SK-N-SH (cell line): ENCODE results near the gene MXRA8. TPM values are rescaled to one million over a fixed set of nuclear protein-coding genes. Genes with fewer than 3 reads are reported as not detected.

ENCODE experiments used
- CTCF ChIA-PET: fragments of 300-600, 350-600 bp; formaldehyde crosslinking; extraction: SDS; loops from one replicate; lab custom pipeline; 2021; lab: Yijun Ruan, JAX
- POLR2A ChIA-PET: fragments of 350-600 bp; sonication (Branson Sonifier 250); formaldehyde crosslinking; extraction: SDS; loops from one replicate; lab custom pipeline; 2020; ENCODE audit warnings: antibody characterized with exemption, inconsistent platforms; lab: Yijun Ruan, JAX
- DNase-seq: peaks from one replicate; pipeline ENCODE4 v3.0.0; 2012
- H2AFZ ChIP-seq: fragments of 200-600 bp; sonication (generic); 2 replicates; pipeline ENCODE4 v1.8.1; 2016; ENCODE audit warnings: antibody characterized with exemption, mild to moderate bottlenecking, low read depth
- H3F3A ChIP-seq: fragments of 200-600 bp; sonication (generic); replicated peaks from 2 replicates; pipeline ENCODE3; 2016; ENCODE audit warnings: antibody characterized with exemption, mild to moderate bottlenecking; ENCODE audit not compliant: insufficient read depth
- H3K27ac ChIP-seq, 2 experiments: fragments of 200-500 bp in 1 of 2; fragments of 200-600 bp in 1 of 2; sonication (Bioruptor generic) in 1 of 2; sonication (generic), shearing (Covaris generic) in 1 of 2; 2 replicates each; pipeline versions ENCODE4 v1.5.1 to v1.6.1; 2014 to 2016; ENCODE audit warnings: low read depth in 2 of 2, inconsistent platforms in 1 of 2, low read length in 1 of 2, mild to moderate bottlenecking in 1 of 2, mixed read lengths in 1 of 2
- H3K27me3 ChIP-seq: fragments of 200-600 bp; sonication (generic), shearing (Covaris generic); 2 replicates; pipeline ENCODE4 v1.6.1; 2016; ENCODE audit warnings: mixed run types; ENCODE audit not compliant: insufficient read depth
- H3K36me3 ChIP-seq, 2 experiments: fragments of 200-500 bp in 1 of 2; fragments of 200-600 bp in 1 of 2; sonication (Bioruptor generic) in 1 of 2; sonication (generic) in 1 of 2; replicated peaks in 1 of 2; 2 replicates each; pipeline versions ENCODE3 to v1.5.1; 2014 to 2016; ENCODE audit warnings: low read length in 1 of 2, mild to moderate bottlenecking in 1 of 2; ENCODE audit not compliant: insufficient read depth in 2 of 2, control insufficient read depth in 1 of 2
- H3K4me1 ChIP-seq, 2 experiments: fragments of 200-500 bp in 1 of 2; fragments of 200-600 bp in 1 of 2; sonication (Bioruptor generic) in 1 of 2; sonication (generic), shearing (Covaris generic) in 1 of 2; 2 replicates each; pipeline versions ENCODE4 v1.5.1 to v1.6.1; 2014 to 2016; ENCODE audit warnings: low read depth in 1 of 2, low read length in 1 of 2, mixed run types in 1 of 2; ENCODE audit not compliant: insufficient read depth in 2 of 2, control insufficient read depth in 1 of 2
- H3K4me2 ChIP-seq: fragments of 200-600 bp; sonication (generic), shearing (Covaris generic); 2 replicates; pipeline ENCODE4 v1.6.1; 2017; ENCODE audit warnings: mixed run types
- H3K4me3 ChIP-seq, 2 experiments: fragments of 200-500 bp in 1 of 2; fragments of 200-600 bp in 1 of 2; sonication (Bioruptor generic) in 1 of 2; sonication (generic), shearing (Covaris generic) in 1 of 2; 2 replicates each; pipeline versions ENCODE4 v1.5.1 to v1.8.1; 2014 to 2016; ENCODE audit warnings: low read depth in 2 of 2, inconsistent platforms in 1 of 2, low read length in 1 of 2, mild to moderate bottlenecking in 1 of 2, mixed read lengths in 1 of 2, moderate library complexity in 1 of 2
- H3K79me2 ChIP-seq: fragments of 200-600 bp; sonication (generic); 2 replicates; pipeline ENCODE4 v1.8.1; 2017; ENCODE audit warnings: mild to moderate bottlenecking; ENCODE audit not compliant: insufficient read depth
- H3K9ac ChIP-seq: fragments of 200-600 bp; sonication (generic); 2 replicates; pipeline ENCODE4 v1.6.1; 2017; ENCODE audit warnings: mixed run types
- H3K9me2 ChIP-seq: fragments of 200-600 bp; sonication (generic); 2 replicates; pipeline ENCODE4 v1.6.1; 2017; ENCODE audit warnings: mixed run types
- H3K9me3 ChIP-seq: fragments of 200-600 bp; sonication (generic); 2 replicates; pipeline ENCODE4 v1.6.1; 2017; ENCODE audit warnings: mixed run types, mild to moderate bottlenecking, moderate library complexity
- H4K20me1 ChIP-seq: fragments of 200-600 bp; sonication (generic); 2 replicates; pipeline ENCODE4 v1.6.1; 2017; ENCODE audit warnings: mild to moderate bottlenecking, mixed run types; ENCODE audit not compliant: insufficient read depth
- ELF1 ChIP-seq: IDR thresholded peaks from 2 replicates; pipeline ENCODE4 v1.4.0; 2012
- EZH2phosphoT487 ChIP-seq: fragments of 200-600 bp; sonication (generic); IDR thresholded peaks from 2 replicates; pipeline ENCODE4 v1.6.1; 2017; ENCODE audit warnings: low read depth, mixed run types, mild to moderate bottlenecking, antibody characterized with exemption, moderate library complexity, borderline replicate concordance
- FOSL2 ChIP-seq: IDR thresholded peaks from 2 replicates; pipeline ENCODE4 v1.4.0; 2012; ENCODE audit warnings: low read depth, mild to moderate bottlenecking, moderate library complexity, borderline replicate concordance
- FOXJ3 ChIP-seq: sonication (generic); formaldehyde crosslinking; IDR thresholded peaks from 2 replicates; pipeline ENCODE4 v1.5.1; 2020; ENCODE audit warnings: mild to moderate bottlenecking, missing genetic modification reagents
- GABPA ChIP-seq: IDR thresholded peaks from 2 replicates; pipeline ENCODE4 v1.4.0; 2012; ENCODE audit warnings: low read depth, mild to moderate bottlenecking
- GATA2 ChIP-seq: sonication (generic); formaldehyde crosslinking; IDR thresholded peaks from 2 replicates; pipeline ENCODE4 v1.5.0; 2020; ENCODE audit warnings: mild to moderate bottlenecking, missing genetic modification reagents
- JUND ChIP-seq: IDR thresholded peaks from 2 replicates; pipeline ENCODE4 v1.4.0; 2012
- MEF2A ChIP-seq: IDR thresholded peaks from 2 replicates; pipeline ENCODE4 v1.4.0; 2012; ENCODE audit warnings: low read depth, borderline replicate concordance
- NFIC ChIP-seq: IDR thresholded peaks from 2 replicates; pipeline ENCODE4 v1.4.0; 2012; ENCODE audit warnings: borderline replicate concordance
- RAD21 ChIP-seq: IDR thresholded peaks from 2 replicates; pipeline ENCODE4 v1.6.1; 2012; ENCODE audit warnings: mild to moderate bottlenecking, low read length
- RCOR1 ChIP-seq: fragments of 150-350 bp; IDR thresholded peaks from 2 replicates; pipeline ENCODE4 v1.6.1; 2017; ENCODE audit warnings: antibody characterized with exemption, low read length
- REST ChIP-seq: IDR thresholded peaks from 2 replicates; pipeline ENCODE4 v1.6.1; 2012; ENCODE audit warnings: mild to moderate bottlenecking, low read depth, low read length, moderate library complexity
- RFX5 ChIP-seq: IDR thresholded peaks from 2 replicates; pipeline ENCODE4 v1.6.1; 2012; ENCODE audit warnings: mild to moderate bottlenecking, improper control_type of control experiment, low read length
- RXRA ChIP-seq: IDR thresholded peaks from 2 replicates; pipeline ENCODE4 v1.4.0; 2012; ENCODE audit warnings: low read depth, mild to moderate bottlenecking, borderline replicate concordance
- SIN3A ChIP-seq: IDR thresholded peaks from 2 replicates; pipeline ENCODE4 v1.6.1; 2012; ENCODE audit warnings: low read depth, mild to moderate bottlenecking, low read length, moderate library complexity, borderline replicate concordance
- SMC3 ChIP-seq: IDR thresholded peaks from 2 replicates; pipeline ENCODE4 v1.6.1; 2012; ENCODE audit warnings: low read depth, low read length, improper control_type of control experiment
- TAF1 ChIP-seq: IDR thresholded peaks from 2 replicates; pipeline ENCODE4 v1.6.1; 2012; ENCODE audit warnings: low read depth, mild to moderate bottlenecking, low read length, moderate library complexity, borderline replicate concordance
- TCF12 ChIP-seq: IDR thresholded peaks from 2 replicates; pipeline ENCODE4 v1.4.0; 2012
- TEAD4 ChIP-seq: IDR thresholded peaks from 2 replicates; pipeline ENCODE4 v1.4.0; 2012; ENCODE audit warnings: mild to moderate bottlenecking, borderline replicate concordance; ENCODE audit not compliant: insufficient read depth
- YY1 ChIP-seq: IDR thresholded peaks from 2 replicates; pipeline ENCODE4 v1.4.0; 2012; ENCODE audit warnings: low read depth, mild to moderate bottlenecking
- WGBS: methylation state at CpG from one replicate; pipeline ENCODE4 v1.1.6; 2017; ENCODE audit warnings: low lambda C conversion rate; 5-methylcytosine and 5-hydroxymethylcytosine counted together
- polyA plus RNA-seq, 3 experiments: library from polyadenylated mRNA; depleted of rRNA; stranded (reverse); fragments of >200 nt; gene quantifications; 2 replicates each; pipeline ENCODE4 v1.2.3, GENCODE V29; 2012
- TF ChIP-seq, protein P1 (sequence below): IDR thresholded peaks from 2 replicates; pipeline ENCODE4 v1.4.0; 2012; ENCODE audit warnings: low read depth
- TF ChIP-seq, protein P2 (sequence below): IDR thresholded peaks from 2 replicates; pipeline ENCODE4; 2012
- TF ChIP-seq, protein P3 (sequence below): fragments of 150-350 bp; IDR thresholded peaks from 2 replicates; pipeline ENCODE4 v1.6.1; 2016; ENCODE audit warnings: mild to moderate bottlenecking, low read depth, low read length
- TF ChIP-seq, protein P4 (sequence below): fragments of 200-600 bp; sonication (generic); IDR thresholded peaks from 2 replicates; pipeline ENCODE4 v1.6.1; 2017; ENCODE audit warnings: antibody characterized with exemption, mild to moderate bottlenecking, moderate library complexity

MXRA8 gene
- polyA plus RNA-seq, 1 of the 3 experiments (the other 2 are of a cell fraction): 2.5 TPM

- no peaks in the 10 kb centered on the region for H4K20me1 ChIP-seq
- no peaks in the 10 kb centered on the region for H3K9me2 ChIP-seq
- 2% methylated on average over 21 of the region's 85 CpGs for WGBS
- CTCF ChIA-PET: interaction anchor here (0.6 to 5.9 kb wide), 16 partner anchors 10 to 343 kb away, joined by 3 to 34 read pairs (median 4); partner anchors contain the start of genes DVL1 and MRPL20
- peaks cover 0 to 29% of the 10 kb centered on the region in 2 experiments; a peak in 1 of 4 replicates for H3K4me1 ChIP-seq
- peak within 1 kb of the TSS; percentile 81 to 96 for H3K4me3 ChIP-seq
- peaks cover 0 to 8% of the 10 kb centered on the region in 2 experiments for H3K36me3 ChIP-seq
- DNase-seq: peak; percentile 98
- H3K9me3 ChIP-seq: no peaks in the 10 kb centered on the region
- H3K4me2 ChIP-seq: peak within 1 kb of the TSS; percentile 86
- H3K27me3 ChIP-seq: no peaks in the 10 kb centered on the region
- POLR2A ChIA-PET: interaction anchor here (0.7 to 1.8 kb wide), 9 partner anchors 14 to 160 kb away, joined by 3 to 18 read pairs (median 6); partner anchors contain the start of genes CCNL2 and MRPL20
- peak within 1 kb of the TSS; percentile 89 for H3K9ac ChIP-seq
- H3K27ac ChIP-seq: peak within 1 kb of the TSS; percentile 90 to 93
- peaks cover 36% of the 10 kb centered on the region for H3K79me2 ChIP-seq
- peaks cover 13% of the 10 kb centered on the region for H3F3A ChIP-seq
- H2AFZ ChIP-seq: peak within 1 kb of the TSS; percentile 86; the same call in 1 of the 2 replicates
- TF ChIP-seq, protein P1, sequence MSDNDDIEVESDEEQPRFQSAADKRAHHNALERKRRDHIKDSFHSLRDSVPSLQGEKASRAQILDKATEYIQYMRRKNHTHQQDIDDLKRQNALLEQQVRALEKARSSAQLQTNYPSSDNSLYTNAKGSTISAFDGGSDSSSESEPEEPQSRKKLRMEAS: peak; percentile 75
- TF ChIP-seq RCOR1: peak; percentile 49
- TF ChIP-seq FOXJ3 (CRISPR knock-in tag): no peak; the same call in 1 of the 2 replicates
- peak; percentile 31; the same call in 1 of the 2 replicates for TF ChIP-seq NFIC
- TF ChIP-seq EZH2phosphoT487: no peak
- TF ChIP-seq TEAD4: no peak
- TF ChIP-seq GATA2 (CRISPR knock-in tag): no peak
- no peak for TF ChIP-seq TCF12
- peak; percentile 90 for TF ChIP-seq SIN3A
- peak; percentile 92 for TF ChIP-seq ELF1
- no peak for TF ChIP-seq MEF2A
- TF ChIP-seq TAF1: peak; percentile 88
- TF ChIP-seq RAD21: no peak
- TF ChIP-seq, protein P2, sequence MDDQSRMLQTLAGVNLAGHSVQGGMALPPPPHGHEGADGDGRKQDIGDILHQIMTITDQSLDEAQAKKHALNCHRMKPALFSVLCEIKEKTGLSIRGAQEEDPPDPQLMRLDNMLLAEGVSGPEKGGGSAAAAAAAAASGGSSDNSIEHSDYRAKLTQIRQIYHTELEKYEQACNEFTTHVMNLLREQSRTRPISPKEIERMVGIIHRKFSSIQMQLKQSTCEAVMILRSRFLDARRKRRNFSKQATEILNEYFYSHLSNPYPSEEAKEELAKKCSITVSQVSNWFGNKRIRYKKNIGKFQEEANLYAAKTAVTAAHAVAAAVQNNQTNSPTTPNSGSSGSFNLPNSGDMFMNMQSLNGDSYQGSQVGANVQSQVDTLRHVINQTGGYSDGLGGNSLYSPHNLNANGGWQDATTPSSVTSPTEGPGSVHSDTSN: peak; percentile 44; the same call in 1 of the 2 replicates
- no peak; the same call in 1 of the 2 replicates for TF ChIP-seq JUND
- peak; percentile 70; the same call in 1 of the 2 replicates for TF ChIP-seq YY1
- TF ChIP-seq, protein P3, sequence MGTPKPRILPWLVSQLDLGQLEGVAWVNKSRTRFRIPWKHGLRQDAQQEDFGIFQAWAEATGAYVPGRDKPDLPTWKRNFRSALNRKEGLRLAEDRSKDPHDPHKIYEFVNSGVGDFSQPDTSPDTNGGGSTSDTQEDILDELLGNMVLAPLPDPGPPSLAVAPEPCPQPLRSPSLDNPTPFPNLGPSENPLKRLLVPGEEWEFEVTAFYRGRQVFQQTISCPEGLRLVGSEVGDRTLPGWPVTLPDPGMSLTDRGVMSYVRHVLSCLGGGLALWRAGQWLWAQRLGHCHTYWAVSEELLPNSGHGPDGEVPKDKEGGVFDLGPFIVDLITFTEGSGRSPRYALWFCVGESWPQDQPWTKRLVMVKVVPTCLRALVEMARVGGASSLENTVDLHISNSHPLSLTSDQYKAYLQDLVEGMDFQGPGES: no peak
- TF ChIP-seq RFX5: no peak
- no peak for TF ChIP-seq RXRA
- TF ChIP-seq GABPA: peak; percentile 94
- TF ChIP-seq FOSL2: peak; percentile 4; the same call in 1 of the 2 replicates
- no peak for TF ChIP-seq SMC3
- TF ChIP-seq, protein P4, sequence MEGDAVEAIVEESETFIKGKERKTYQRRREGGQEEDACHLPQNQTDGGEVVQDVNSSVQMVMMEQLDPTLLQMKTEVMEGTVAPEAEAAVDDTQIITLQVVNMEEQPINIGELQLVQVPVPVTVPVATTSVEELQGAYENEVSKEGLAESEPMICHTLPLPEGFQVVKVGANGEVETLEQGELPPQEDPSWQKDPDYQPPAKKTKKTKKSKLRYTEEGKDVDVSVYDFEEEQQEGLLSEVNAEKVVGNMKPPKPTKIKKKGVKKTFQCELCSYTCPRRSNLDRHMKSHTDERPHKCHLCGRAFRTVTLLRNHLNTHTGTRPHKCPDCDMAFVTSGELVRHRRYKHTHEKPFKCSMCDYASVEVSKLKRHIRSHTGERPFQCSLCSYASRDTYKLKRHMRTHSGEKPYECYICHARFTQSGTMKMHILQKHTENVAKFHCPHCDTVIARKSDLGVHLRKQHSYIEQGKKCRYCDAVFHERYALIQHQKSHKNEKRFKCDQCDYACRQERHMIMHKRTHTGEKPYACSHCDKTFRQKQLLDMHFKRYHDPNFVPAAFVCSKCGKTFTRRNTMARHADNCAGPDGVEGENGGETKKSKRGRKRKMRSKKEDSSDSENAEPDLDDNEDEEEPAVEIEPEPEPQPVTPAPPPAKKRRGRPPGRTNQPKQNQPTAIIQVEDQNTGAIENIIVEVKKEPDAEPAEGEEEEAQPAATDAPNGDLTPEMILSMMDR: peak; percentile 28
- TF ChIP-seq REST: peak; percentile 55; the same call in 1 of the 2 replicates
These were observed 16.7 kb upstream of the MXRA8 start, which contains the start of gene AURKAIP1 for GRCh38 chr1:1374929-1375662. Gene AURKAIP1, minus strand, starts transcription at chr1:1375207. Its CDS starts 451 bp downstream, at chr1:1374756.
